Right lobe of liver (tissue), 6 donors: Measurements from ENCODE around the gene CLSTN2. TPM values are rescaled to one million over a fixed set of nuclear protein-coding genes. Genes with fewer than 3 reads are reported as not detected.
A peak's percentile ranks its signal among the peaks of the same experiment; 100 is the strongest.

ENCODE experiments used
- ATAC-seq, 4 donors: fragments of 200-7000 bp; cut with Tn5 transposase; one replicate each; pipeline ENCODE4 v1.9.1; 2020; ENCODE audit warnings: mild to moderate bottlenecking in 4 of 4, moderate library complexity in 4 of 4
- DNase-seq, 3 donors: peaks; one replicate each; pipeline ENCODE4 v3.0.0-alpha.2; 2020
- H3K27ac ChIP-seq, 3 donors: fragments of 200-600 bp; one replicate each; pipeline ENCODE4 v1.8.0; 2022
- H3K27me3 ChIP-seq, 2 donors: fragments of 200-600 bp; one replicate each; pipeline ENCODE4 v1.8.0; 2022
- H3K36me3 ChIP-seq, 4 donors: fragments of 200-600 bp; sonication (generic) in 1 of 4; one replicate each; pipeline versions ENCODE4 v1.5.1 to v1.8.0; 2017 to 2022; ENCODE audit warnings: control low read depth in 1 of 4
- H3K4me1 ChIP-seq, 4 donors: fragments of 200-600 bp; sonication (generic) in 1 of 4; one replicate each; pipeline versions ENCODE4 v1.5.1 to v1.8.0; 2017 to 2022; ENCODE audit warnings: control low read depth in 1 of 4
- H3K4me3 ChIP-seq, 3 donors: fragments of 200-600 bp; one replicate each; pipeline ENCODE4 v1.8.0; 2022
- H3K9me3 ChIP-seq, 4 donors: fragments of 200-600 bp; sonication (generic) in 1 of 4; one replicate each; pipeline versions ENCODE4 v1.5.1 to v1.8.0; 2017 to 2022; ENCODE audit warnings: control low read depth in 1 of 4
- POLR2A ChIP-seq: fragments of 450-650 bp; IDR thresholded peaks from one replicate; pipeline ENCODE4 v1.6.1; 2017; ENCODE audit warnings: antibody characterized with exemption, mild to moderate bottlenecking
- whole genome bisulfite sequencing: methylation state at CpG from one replicate; pipeline ENCODE4 v1.1.6; 2018; ENCODE audit warnings: low coverage, low lambda C conversion rate; ENCODE audit not compliant: insufficient coverage; ENCODE audit errors: missing lambda C conversion rate; 5-methylcytosine and 5-hydroxymethylcytosine counted together
- intact Hi-C, 2 donors: fragments of 100-400 bp; cut with DNase I; formaldehyde crosslinking; loops; one replicate each; pipeline versions ENCODE4 v1.11.2 to v1.14.1; 2022
- total RNA-seq, 6 experiments: library from RNA; depleted of rRNA in 2 of 6; stranded (reverse); fragments of >200 nt in 2 of 6; fragmentation: NEBNext Ultra II Directional in 3 of 6; extraction: Animal tissue kit (Norgen Biotek cat#: 25700) in 3 of 6; gene quantifications; one replicate each; pipeline versions ENCODE4 v1.1.0 to v1.2.4, GENCODE V29; 2016 to 2023
- TF ChIP-seq, protein P1 (sequence below), 4 donors: fragments of 200-600 bp in 3 of 4; fragments of 450-650 bp in 1 of 4; IDR thresholded peaks; one replicate each; pipeline versions ENCODE4 v1.5.1 to v1.8.0; 2016 to 2022; ENCODE audit warnings: antibody characterized with exemption in 4 of 4, mild to moderate bottlenecking in 2 of 4
- donor health status: DM: no; HTN: yes; CAD: no.
- donor health status: DM: no; HTN: no; CAD: no.
- donor health status: DM: no; HTN: no; CAD: no.
- donor health status: DM: no; HTN: yes; CAD: no.
- donor health status: DM: no; HTN: yes; CAD: no.

Gene CLSTN2
- total RNA-seq, 6 experiments from 2014 or later: 1.0 to 3.3 (median 2.0) TPM

DNA sequence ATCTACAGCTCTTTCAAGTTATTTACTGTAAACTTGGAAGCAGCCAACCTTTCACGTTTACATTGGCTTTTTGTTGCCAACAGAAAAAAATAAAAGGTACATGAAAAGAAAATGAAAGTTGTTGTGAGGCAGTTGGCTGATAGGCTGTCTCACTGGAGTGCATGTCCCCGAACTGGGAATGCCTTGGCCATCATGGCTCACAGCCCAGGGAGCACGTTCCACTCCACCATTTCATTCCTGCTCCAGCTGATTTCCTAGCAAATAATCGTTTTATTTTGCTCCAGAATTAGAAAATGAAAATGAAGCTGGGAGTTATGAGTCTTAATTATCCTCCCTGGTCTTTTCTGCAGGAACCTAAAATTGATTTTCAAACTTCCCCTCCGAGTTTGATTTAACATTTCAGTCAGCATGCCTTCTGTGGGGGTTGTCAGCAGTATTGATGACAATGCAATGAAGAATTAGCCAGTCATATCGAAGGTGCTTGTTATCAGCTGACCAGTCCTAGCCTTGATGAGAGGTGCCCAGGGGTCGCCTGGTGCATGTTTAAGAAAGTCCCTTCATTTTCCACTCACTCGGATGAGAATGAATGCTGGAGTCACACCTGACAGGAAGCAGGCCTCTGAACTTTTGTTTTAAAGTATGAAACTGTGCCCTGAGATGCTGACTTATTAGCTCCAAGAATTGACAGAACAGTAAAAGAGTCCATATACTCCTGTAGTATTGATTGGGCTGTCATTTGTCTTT lies 449.2 kb downstream of the CLSTN2 start:
- no peaks in the 10 kb centered on the region for H3K9me3 ChIP-seq
- WGBS: 47% methylated on average over 8 of the region's 8 CpGs

DNA sequence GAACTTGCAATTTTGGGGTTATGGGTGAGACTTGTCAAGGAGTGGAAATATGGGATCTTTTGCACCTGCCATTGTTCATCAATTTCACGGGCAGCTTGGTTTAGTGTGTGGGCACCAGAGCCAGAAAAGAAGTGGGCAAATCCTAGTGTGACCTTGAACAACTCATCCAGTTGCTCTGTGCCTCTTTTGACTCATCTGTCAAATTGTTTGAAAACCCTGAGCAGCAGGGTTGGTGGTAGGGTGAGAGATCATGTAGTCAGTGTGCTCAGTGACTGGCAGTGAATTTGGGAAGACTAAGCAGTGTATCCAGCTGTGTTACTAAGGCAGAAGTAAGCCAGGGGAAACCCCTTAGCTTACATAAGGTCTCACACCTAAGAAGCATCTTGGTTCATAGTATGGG lies 449.9 kb downstream of the CLSTN2 start:
- WGBS: 100% methylated on average over 1 of the region's 1 CpG
- Histone ChIP-seq H3K36me3 (no peaks in the 10 kb centered on the region), H3K4me1 (peaks cover 0 to 24% (median 3%) of the 10 kb centered on the region in 4 donors), H3K9me3 (no peaks in the 10 kb centered on the region), H3K4me3 (no peak overlapping the region), H3K27me3 (no peaks in the 10 kb centered on the region), H3K27ac (no peak overlapping the region)
- TF ChIP-seq, protein P1, sequence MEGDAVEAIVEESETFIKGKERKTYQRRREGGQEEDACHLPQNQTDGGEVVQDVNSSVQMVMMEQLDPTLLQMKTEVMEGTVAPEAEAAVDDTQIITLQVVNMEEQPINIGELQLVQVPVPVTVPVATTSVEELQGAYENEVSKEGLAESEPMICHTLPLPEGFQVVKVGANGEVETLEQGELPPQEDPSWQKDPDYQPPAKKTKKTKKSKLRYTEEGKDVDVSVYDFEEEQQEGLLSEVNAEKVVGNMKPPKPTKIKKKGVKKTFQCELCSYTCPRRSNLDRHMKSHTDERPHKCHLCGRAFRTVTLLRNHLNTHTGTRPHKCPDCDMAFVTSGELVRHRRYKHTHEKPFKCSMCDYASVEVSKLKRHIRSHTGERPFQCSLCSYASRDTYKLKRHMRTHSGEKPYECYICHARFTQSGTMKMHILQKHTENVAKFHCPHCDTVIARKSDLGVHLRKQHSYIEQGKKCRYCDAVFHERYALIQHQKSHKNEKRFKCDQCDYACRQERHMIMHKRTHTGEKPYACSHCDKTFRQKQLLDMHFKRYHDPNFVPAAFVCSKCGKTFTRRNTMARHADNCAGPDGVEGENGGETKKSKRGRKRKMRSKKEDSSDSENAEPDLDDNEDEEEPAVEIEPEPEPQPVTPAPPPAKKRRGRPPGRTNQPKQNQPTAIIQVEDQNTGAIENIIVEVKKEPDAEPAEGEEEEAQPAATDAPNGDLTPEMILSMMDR (IDR thresholded peaks at IDR 0.05): no peak
- no peak for TF ChIP-seq POLR2A
- ATAC-seq (no peak), DNase-seq (no peak)
- intact Hi-C loops: no loop called here

More for the DNA sequence above, 449.2 kb downstream of the CLSTN2 start:
- Histone ChIP-seq H3K27me3 (no peaks in the 10 kb centered on the region), H3K4me3 (no peak overlapping the region), H3K4me1 (peaks cover 0 to 24% (median 3%) of the 10 kb centered on the region in 4 donors), H3K27ac (no peak overlapping the region), H3K36me3 (no peaks in the 10 kb centered on the region)
- peak; percentile 49 to 71 (median 69) for ATAC-seq
- TF ChIP-seq, protein P1 (IDR thresholded peaks at IDR 0.05): no peak
- no peak for TF ChIP-seq POLR2A
- DNase-seq: peak in 2 of 3 donors; percentile 55 to 67
- intact Hi-C loops: no loop called here

DNA sequence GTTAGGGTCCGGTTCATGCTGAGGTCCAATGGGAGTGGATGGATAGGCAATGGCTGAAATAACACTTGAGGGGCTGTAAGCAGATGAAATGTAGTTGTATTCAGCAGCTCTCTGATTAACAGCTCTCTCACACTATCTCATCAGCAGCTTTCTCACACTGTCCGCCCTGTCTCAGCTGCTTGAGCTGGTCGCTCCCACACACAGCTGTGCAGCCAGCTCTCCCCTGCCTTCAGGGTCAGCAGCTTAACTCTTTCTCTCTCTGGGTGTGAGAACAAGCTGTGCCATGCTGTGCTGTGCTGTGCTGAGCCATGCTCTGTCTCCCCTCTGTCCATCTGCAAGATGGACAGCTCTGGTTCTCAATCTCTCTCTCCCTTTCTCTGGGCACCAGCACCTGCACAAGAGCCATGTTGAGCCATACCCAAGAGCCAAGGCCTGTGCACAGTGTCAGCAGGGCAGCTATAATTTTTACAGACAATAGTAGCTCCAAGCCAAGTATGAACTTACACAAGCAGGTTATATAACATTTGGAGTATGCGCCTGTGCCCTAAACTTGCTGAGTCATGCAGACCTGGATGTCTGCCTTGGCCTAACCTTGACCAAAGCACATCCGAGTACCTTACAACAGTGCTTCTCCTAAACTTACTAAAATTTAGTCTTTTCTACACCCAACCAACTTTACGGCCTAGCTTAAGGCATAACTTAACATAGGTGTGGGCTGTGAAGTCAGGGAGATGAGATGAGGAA lies 451.5 kb downstream of the CLSTN2 start:
- H3K27ac ChIP-seq: peak overlapping the region in 1 of 3 donors; percentile 70
- peaks cover 0 to 24% (median 3%) of the 10 kb centered on the region in 4 donors for H3K4me1 ChIP-seq
- H3K4me3 ChIP-seq: no peak overlapping the region
- 38% methylated on average over 5 of the region's 6 CpGs for WGBS
- H3K27me3 ChIP-seq: no peaks in the 10 kb centered on the region
- H3K9me3 ChIP-seq: no peaks in the 10 kb centered on the region
- H3K36me3 ChIP-seq: no peaks in the 10 kb centered on the region
- ATAC-seq: peak; percentile 85 to 95 (median 88)
- TF ChIP-seq, protein P1 (IDR thresholded peaks at IDR 0.05): no peak
- no peak for TF ChIP-seq POLR2A
- intact Hi-C loops: no loop called here
- peak; percentile 37 to 84 (median 69) for DNase-seq

DNA sequence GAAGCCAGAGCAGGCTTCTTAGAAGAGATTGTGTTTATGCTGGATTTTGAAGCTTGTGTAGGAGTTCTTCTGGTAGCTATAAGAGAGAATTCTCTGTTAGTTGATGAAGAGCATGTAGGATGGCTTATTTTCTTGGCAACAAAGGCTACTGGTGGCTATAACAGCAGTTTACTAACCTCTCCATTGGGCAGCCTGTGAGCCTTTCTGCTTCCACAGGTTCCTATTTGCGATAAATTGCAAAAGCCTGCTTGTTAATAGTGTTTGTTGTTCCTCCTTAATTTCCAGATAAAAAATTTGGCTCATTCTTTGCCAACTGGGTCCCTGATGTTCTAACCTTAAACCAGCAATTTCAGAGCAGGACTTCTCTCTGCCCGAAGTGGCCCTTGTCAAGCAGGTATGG lies 452.3 kb downstream of the CLSTN2 start:
- DNase-seq (no peak), ATAC-seq (peak; percentile 34 to 69 (median 50))
- no peaks in the 10 kb centered on the region for H3K9me3 ChIP-seq
- intact Hi-C loops: no loop called here
- WGBS: 54% methylated on average over 2 of the region's 2 CpGs
- H3K36me3 ChIP-seq: no peaks in the 10 kb centered on the region
- no peak overlapping the region for H3K4me3 ChIP-seq
- TF ChIP-seq POLR2A: no peak
- TF ChIP-seq, protein P1 (IDR thresholded peaks at IDR 0.05): no peak
- peak overlapping the region in 1 of 3 donors; percentile 70 for H3K27ac ChIP-seq
- peaks cover 0 to 24% (median 3%) of the 10 kb centered on the region in 4 donors for H3K4me1 ChIP-seq
- H3K27me3 ChIP-seq: no peaks in the 10 kb centered on the region
